ENCODE data around the gene SMIM45.

Gene SMIM45

GRCh38 chr22:41922940-41923594, 28.9 kb upstream of the SMIM45 start:
- Histone ChIP-seq H3F3A (ENCODE audit: insufficient read depth, low read depth) (peaks cover 26% of the 10 kb centered on the region; the same call in 1 of the 2 replicates), H3K4me2 (no peak overlapping the region), H3K36me3 (ENCODE audit: low read depth) (no peaks in the 10 kb centered on the region), H3K9me3 (ENCODE audit: insufficient read depth, low read depth) (no peaks in the 10 kb centered on the region), H2AFZ (no peak overlapping the region), H3K79me2 (ENCODE audit: low read depth) (no peaks in the 10 kb centered on the region), H3K4me1 (replicated peaks; ENCODE audit: insufficient read depth) (peaks cover 4% of the 10 kb centered on the region), H3K27ac (no peak overlapping the region), H3K27me3 (ENCODE audit: insufficient read depth, low read depth) (peaks cover 6% of the 10 kb centered on the region; the same call in 1 of the 2 replicates), H4K20me1 (ENCODE audit: insufficient read depth) (no peaks in the 10 kb centered on the region), H3K9me2 (ENCODE audit: insufficient read depth) (no peaks in the 10 kb centered on the region), H3K4me3 (no peak overlapping the region)
- ChIA-PET POLR2A (ENCODE audit: unreplicated experiment) (no interaction called here), CTCF (interaction anchor here (0.6 kb wide), 1 partner anchor 93 kb away, joined by 8 read pairs; no protein-coding TSS in a partner anchor)
- no peak for TF ChIP-seq CTCF (conservative IDR thresholded peaks at IDR 0.05)
- TF ChIP-seq EZH2 (IDR thresholded peaks at IDR 0.05; ENCODE audit: low read depth), result no peak
- no TSS peak for BruUV-seq (replicated peaks)
- intact Hi-C loops (cut with micrococcal nuclease; ENCODE audit: unreplicated experiment), result no loop called here
- no peak for DNase-seq

- ChIA-PET POLR2A (ENCODE audit: unreplicated experiment) (no interaction called here), CTCF (interaction anchor here (0.7 kb wide), 1 partner anchor 35 kb away, joined by 5 read pairs; no protein-coding TSS in a partner anchor)
- intact Hi-C loops (cut with micrococcal nuclease; ENCODE audit: unreplicated experiment), result no loop called here
- no peak for DNase-seq
- H3K4me3 ChIP-seq, result no peak overlapping the region
- H3K27ac ChIP-seq, result no peak overlapping the region
- no peak overlapping the region for H3K4me2 ChIP-seq
- TF ChIP-seq CTCF (conservative IDR thresholded peaks at IDR 0.05) (no peak), EZH2 (IDR thresholded peaks at IDR 0.05; ENCODE audit: low read depth) (no peak)
- H4K20me1 ChIP-seq (ENCODE audit: insufficient read depth), result no peaks in the 10 kb centered on the region
- peaks cover 19% of the 10 kb centered on the region; the same call in 1 of the 2 replicates for H3F3A ChIP-seq (ENCODE audit: insufficient read depth, low read depth)
- H2AFZ ChIP-seq, result no peak overlapping the region
- H3K9me3 ChIP-seq (ENCODE audit: insufficient read depth, low read depth), result no peaks in the 10 kb centered on the region
- H3K27me3 ChIP-seq (ENCODE audit: insufficient read depth, low read depth), result peaks cover 6% of the 10 kb centered on the region; the same call in 1 of the 2 replicates
- H3K36me3 ChIP-seq (ENCODE audit: low read depth), result no peaks in the 10 kb centered on the region
- H3K4me1 ChIP-seq (replicated peaks; ENCODE audit: insufficient read depth), result no peaks in the 10 kb centered on the region
- no peaks in the 10 kb centered on the region for H3K9me2 ChIP-seq (ENCODE audit: insufficient read depth)
- no TSS peak for BruUV-seq (replicated peaks)
- H3K79me2 ChIP-seq (ENCODE audit: low read depth), result no peaks in the 10 kb centered on the region
These were observed 28.2 kb upstream of the SMIM45 start for GRCh38 chr22:41923595-41924276.

GRCh38 chr22:41925783-41926460, 26.0 kb upstream of the SMIM45 start:
- peak; percentile 80 for TF ChIP-seq CTCF (conservative IDR thresholded peaks at IDR 0.05)
- no peak for TF ChIP-seq EZH2 (IDR thresholded peaks at IDR 0.05; ENCODE audit: low read depth)
- peak in 1 of 2 experiments; percentile 78 for DNase-seq
- H2AFZ ChIP-seq, result no peak overlapping the region
- intact Hi-C loops (cut with micrococcal nuclease; ENCODE audit: unreplicated experiment), result no loop called here
- ChIA-PET POLR2A (ENCODE audit: unreplicated experiment) (interaction anchor here (0.6 kb wide), 1 partner anchor 197 kb away, joined by 3 read pairs; no protein-coding TSS in a partner anchor), CTCF (interaction anchor here (0.5 to 1.9 kb wide), 9 partner anchors 15 to 1637 kb away, joined by 3 to 7 read pairs (median 4); partner anchors contain the start of gene CENPM)
- H3K9me2 ChIP-seq (ENCODE audit: insufficient read depth), result no peaks in the 10 kb centered on the region
- BruUV-seq (replicated peaks), result no TSS peak
- no peaks in the 10 kb centered on the region for H3K4me1 ChIP-seq (replicated peaks; ENCODE audit: insufficient read depth)
- H4K20me1 ChIP-seq (ENCODE audit: insufficient read depth), result no peaks in the 10 kb centered on the region
- H3K27me3 ChIP-seq (ENCODE audit: insufficient read depth, low read depth), result peaks cover 6% of the 10 kb centered on the region; the same call in 1 of the 2 replicates
- H3F3A ChIP-seq (ENCODE audit: insufficient read depth, low read depth), result peaks cover 16% of the 10 kb centered on the region; the same call in 1 of the 2 replicates
- no peaks in the 10 kb centered on the region for H3K9me3 ChIP-seq (ENCODE audit: insufficient read depth, low read depth)
- H3K27ac ChIP-seq, result no peak overlapping the region
- H3K36me3 ChIP-seq (ENCODE audit: low read depth), result no peaks in the 10 kb centered on the region
- H3K79me2 ChIP-seq (ENCODE audit: low read depth), result no peaks in the 10 kb centered on the region
- H3K4me2 ChIP-seq, result peak overlapping the region; percentile 68
- H3K4me3 ChIP-seq, result peak overlapping the region; percentile 24; the same call in 1 of the 2 replicates

All from PC-9 (cell line).